GM18907 (cell line): ENCODE data around the gene MAGI2.

ENCODE experiments used
- ATAC-seq: cut with Tn5 transposase; IDR thresholded peaks from one replicate; pipeline ENCODE4 v1.9.1; 2021; ENCODE audit warnings: mild to moderate bottlenecking, moderate library complexity; ENCODE audit not compliant: unreplicated experiment

Gene MAGI2

DNA sequence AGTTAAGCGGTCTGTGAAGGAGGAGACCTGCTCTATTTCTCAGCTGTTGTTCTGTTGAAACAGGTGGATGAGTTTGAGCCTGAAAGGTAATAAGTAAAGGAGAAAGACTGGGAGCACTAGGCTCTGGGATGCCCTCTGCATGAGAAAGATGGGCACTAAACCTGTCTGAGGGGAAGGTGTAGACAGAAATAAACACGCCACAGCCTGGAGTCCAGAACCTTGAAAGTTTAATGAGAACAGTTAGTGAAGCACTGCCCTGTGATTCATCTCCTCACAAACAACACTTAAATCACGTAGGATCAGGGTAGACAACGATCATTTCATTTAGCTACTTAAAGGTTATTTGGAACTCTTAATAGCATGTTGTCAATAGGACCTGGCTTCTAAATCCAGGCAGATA is 1461.8 kb downstream of the MAGI2 start:
- no peak for ATAC-seq

DNA sequence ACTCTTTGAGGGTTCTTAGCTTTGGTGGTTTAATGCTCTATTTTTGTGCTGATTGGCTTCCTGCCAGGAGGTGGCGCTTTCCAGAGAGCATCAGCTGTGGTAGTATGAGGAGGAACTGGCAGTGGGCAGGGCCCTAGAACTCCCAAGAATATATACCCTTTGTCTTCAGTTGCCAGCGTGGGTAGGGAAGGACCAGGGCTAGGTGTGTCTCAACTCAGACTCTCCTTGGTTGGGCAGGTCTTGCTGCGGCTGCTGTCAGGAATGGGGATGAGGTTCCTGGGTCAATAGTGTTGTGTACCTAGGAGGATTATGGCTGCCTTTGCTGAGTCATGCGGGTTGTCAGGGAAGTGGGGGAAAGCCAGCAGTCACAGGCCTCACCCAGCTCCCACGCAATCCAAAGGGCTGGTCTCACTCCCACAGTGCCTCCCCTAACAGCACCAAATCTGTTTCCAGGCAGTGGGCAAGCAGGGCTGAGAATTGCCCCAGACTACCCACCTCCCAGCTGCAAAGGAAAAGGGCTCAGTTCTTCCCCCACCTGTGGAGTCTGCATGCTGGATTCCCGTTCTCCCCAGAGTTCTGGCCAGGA is 1463.4 kb downstream of the MAGI2 start:
- no peak for ATAC-seq

DNA sequence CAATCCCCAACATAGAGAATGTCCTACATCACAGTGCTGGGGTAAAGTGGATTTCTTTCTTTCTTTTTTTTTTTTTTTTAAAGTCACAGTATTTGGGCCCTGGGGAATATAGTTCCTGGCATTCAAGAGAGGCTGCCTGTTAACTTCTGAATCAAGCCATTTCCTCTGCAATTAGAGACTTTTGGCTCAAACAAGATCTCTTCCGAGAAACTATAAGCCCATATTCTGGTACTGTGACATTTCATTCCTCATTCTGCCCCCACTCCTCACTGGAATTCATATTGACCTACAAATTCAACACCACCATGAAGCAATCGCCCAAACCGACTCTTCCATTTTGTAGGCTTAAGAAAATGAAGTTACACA is 1467.5 kb downstream of the MAGI2 start:
- ATAC-seq = no peak

DNA sequence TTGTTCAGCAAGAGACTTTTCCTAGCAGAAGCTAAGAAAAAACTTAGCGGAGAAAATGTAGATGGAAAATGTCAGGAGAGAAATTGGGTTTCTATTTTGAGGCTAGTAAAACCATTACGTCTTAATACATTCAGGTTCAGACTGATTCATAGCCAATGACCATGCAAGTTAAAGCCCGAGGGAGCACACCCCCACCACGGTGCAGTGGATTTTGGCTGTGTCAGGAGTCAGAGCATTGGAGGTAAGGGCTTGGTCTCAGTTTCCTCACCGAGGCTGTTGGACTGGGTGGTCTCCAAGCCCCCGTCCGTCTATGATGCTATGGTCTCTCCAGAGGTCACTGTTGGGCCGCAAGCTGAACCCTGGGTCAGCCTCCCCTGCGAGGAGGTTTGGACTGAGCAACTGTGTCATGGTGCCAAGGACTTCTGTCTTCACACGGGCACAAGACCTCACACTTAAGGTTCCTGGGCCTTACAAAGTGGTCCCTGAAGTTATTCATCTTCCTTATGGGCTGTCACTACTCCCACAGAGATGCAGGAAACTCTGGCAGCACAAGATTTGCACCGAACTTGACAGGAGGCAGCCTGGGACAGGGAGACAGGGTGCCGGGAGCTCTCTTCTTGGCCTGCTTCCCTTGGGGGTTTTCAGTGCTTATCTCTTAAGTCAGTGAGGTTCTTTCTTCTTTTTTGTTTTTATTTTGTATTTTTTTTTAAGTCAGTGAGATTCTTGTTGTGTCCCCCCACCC is 1468.1 kb downstream of the MAGI2 start:
- no peak for ATAC-seq

DNA sequence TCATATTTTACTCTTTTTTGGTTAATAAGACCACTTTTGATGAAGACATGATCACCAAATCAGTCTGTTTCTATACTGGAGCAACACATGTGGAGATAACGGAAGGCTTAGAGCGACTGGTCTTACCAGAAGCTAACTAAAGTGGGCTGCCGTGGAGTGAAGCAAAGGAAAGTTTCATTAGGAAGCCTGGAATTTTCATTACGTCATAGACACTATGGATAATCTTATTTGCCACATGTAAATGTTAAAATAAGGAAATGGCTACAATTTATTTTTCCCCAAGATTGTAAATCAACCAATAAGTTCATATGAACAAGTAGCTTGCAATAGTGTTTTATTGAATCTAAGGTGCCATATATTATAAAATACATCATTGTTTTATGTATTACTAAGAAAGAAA is 1469.5 kb downstream of the MAGI2 start:
- no peak for ATAC-seq

DNA sequence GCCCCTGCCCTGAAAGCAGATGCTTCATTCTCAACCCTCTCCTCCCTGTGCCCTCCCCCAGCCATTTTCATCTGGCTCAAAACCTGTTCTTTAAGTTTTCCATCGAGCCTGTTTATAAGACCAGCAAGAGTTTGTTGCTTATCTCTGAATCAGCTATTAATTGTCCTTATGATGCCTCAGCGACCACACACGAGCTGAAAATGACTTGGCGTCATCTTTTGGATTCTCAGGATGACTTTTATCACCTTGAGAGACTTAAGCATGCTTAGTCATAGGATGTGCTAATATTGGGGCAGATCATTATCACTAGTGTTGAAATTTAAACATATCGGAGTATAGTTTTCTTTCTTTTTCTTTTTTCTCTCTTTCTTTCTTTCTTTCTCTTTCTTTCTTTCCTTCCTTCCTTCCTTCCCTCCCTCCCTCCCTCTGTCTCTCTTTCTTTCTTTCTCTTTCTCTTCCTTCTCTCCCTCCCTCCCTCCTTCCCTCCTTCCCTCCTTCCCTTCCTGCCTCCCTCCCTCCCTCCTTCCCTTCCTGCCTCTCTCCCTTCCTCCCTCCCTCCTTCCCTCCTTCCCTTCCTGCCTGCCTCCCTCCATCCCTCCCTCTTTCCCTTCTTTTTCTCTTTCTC is 1470.4 kb downstream of the MAGI2 start:
- ATAC-seq = no peak

DNA sequence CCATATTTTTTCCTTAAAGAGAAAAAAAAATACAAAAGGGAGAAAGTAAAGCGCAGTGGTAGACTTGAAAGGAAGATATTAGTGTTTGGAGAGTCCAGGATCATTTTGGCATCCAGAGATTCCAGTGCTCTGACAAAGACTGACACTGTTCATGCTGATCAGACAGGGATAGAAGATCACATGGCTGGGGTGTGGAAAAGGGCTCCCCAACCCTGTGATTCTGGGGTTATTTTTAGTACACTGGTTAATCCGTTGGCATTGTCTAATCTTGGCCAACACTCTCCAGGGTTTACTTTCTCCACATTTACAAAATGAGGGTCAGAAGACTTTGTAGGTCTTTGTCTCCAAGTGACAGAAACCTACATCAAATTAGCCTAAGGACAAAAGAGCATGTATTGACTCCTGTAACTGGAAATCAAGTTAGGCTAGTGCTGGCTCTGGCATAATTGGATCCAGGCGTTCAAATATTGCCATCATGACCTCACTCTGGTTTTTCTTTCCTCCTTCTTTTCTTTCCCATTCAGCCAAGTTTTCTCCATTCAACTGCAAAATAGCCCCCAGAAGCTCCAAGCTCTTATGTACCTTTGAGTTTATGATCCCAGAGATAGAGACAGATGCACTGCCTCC is 1473.3 kb downstream of the MAGI2 start:
- no peak for ATAC-seq

DNA sequence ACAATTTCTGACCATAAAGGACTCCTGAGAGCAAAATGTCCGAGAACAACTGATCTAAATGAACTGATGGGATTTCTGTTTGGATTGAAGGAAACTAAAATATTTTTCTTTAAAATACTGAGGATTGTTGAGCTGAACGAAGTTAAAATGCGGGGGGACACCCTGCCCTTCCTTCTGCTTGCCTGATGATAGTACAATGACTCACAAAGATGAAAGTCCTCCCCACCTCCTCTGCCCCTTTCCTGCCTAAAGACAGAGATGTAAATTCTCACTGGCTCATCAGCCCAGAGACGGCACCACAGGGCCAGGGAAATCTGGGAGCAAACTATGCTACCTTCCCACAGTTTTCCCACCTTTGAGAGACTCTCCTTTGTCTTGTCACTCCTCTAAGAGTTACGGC is 1474.2 kb downstream of the MAGI2 start:
- ATAC-seq = no peak

DNA sequence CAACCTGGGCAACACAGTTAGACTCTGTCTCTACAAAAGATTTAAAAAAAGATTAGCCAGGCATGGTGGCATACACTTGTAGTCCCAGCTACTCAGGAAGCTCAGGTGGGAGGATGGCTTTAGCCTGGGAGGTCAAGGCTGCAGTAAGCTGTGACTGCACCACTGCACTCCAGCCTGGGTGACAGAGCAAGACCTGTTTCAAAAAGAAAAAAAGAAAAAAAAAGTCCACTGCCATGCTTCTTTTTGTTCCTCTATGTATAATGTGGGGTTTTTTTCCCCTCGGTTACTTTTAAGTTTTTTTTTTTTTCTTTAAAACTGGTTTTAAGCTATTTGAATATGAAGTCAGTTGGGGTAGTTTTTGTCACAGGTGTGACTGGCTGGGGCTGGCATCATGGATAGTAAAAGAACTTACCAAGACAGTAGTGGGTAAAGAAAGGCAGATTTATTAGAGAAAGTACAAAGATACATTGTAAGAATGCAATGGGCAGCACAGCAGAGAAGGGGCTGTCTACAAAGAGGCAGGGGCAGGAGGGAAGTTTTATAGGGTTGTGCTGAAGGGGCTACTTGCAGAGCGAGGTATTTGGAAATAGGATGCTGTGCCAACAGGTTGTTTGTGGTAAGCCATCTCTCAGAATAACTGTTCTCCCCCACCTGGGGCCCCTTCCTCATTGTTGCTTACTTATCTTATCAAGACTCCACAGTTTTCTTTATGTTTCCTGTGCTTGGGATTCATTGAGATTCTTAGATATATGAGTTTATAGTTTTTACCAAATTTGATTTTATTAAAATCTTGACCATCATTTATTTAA is 1477.6 kb downstream of the MAGI2 start:
- ATAC-seq = no peak

DNA sequence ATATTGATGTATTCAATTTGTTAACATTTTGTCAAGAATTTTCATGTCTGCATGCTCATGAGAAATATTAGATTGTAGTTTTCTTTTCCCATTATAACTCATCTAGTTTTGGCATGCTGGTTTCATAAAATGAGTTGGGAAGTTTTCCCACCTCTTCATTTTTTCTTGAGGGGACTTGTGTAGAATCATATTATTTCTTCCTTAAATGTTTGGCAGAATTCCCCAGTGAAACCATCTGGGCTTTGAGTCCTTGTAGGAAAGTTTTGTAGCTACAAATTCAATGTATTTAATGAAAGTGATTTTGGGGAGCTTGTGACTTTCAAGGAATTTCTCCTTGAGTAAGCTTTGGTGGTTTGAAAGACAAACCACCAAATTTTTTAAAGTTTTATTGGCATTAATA is 1481.7 kb downstream of the MAGI2 start:
- no peak for ATAC-seq

DNA sequence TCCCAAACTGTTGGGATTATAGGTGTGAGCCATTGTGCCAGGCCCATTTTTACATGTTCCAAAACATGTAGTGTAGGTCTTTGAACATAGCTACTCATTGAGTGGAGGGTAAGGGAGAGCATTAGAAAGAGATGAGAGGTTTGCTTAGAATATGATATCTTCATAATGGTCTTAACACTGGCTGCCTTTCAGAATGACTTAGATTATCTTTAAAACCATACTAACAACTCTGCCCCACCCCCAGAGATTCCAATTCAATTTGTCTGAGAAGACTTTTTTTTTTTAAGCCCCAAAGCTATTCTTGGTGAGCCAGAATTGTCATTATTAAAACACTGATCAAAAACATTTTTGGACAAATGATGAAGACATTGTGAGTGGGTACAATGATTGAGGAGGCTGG is 1486.0 kb downstream of the MAGI2 start:
- no peak for ATAC-seq
